GM18499 (cell line): ENCODE measurements around the gene MTNR1B.

Experiments
- ATAC-seq: cut with Tn5 transposase; IDR thresholded peaks from one replicate; pipeline ENCODE4 v1.9.1; 2021; ENCODE audit warnings: moderate number of reproducible peaks; ENCODE audit not compliant: insufficient read depth, unreplicated experiment

The MTNR1B gene

DNA sequence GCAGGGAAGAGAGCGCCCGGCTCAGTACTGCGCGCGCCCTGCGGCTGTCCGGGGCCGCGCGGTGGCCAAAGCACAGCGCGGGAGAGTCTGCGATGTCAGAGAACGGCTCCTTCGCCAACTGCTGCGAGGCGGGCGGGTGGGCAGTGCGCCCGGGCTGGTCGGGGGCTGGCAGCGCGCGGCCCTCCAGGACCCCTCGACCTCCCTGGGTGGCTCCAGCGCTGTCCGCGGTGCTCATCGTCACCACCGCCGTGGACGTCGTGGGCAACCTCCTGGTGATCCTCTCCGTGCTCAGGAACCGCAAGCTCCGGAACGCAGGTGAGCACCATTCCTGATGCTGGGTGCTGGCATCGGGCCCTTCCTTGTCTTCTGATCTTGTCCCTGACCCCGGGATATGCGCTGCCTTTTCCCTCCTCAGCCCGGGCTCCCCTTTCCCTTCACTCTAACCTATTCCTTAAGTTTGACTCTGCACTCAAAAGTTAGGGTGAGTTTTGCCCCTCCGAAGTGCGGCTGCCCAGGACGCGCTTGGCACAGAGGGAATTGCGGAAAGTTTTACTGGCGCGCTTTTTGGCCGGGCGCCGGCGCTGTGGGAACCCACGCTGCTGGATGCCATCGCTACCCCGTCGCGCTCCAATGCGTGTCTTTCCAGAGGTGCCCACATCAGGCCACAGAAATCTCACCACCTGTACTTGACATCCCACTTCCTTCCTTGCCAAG lies at the start of gene MTNR1B:
MTNR1B (plus strand) TSS at position 18 of the 714 bp plus-strand sequence; CDS start at position 93, 75 bp downstream.
- ATAC-seq = no peak

DNA sequence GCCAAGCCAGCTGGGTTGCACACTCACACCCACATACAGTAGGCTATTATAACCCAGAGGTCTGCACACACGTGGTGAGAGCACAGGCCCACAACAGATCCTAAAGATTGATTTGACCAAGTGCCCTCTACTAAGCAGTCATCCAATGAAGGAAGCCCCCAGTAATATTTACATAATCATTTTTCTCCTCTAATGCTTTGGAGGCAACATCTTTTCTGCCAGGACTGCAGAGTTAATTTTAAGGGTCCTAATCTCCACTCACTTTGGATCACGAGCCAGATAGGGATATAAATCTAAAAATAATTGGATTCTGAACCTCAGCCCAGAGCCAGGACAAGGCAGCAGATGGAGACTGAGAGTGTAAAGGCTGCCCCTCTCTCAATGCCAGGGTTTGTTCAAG lies 49.1 kb upstream of the MTNR1B start:
- no peak for ATAC-seq

DNA sequence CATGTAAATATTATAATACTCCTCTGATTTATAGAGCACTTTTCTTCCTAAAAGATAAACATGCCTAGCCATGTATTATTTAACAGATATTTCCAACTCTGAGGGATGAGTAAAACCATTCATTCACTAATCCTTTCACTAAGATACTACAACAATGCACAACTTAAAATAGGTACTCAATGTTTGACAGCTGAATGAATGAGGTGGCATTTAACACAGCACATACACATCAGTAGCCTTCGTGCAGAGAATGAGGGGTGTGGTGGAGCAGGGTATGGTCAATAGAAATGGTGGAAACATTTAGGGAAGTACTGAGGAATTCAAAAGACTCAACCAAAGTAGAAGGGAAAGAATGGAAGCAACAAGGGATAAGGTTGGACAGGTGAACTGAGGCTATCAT lies 46.7 kb upstream of the MTNR1B start:
- no peak for ATAC-seq

DNA sequence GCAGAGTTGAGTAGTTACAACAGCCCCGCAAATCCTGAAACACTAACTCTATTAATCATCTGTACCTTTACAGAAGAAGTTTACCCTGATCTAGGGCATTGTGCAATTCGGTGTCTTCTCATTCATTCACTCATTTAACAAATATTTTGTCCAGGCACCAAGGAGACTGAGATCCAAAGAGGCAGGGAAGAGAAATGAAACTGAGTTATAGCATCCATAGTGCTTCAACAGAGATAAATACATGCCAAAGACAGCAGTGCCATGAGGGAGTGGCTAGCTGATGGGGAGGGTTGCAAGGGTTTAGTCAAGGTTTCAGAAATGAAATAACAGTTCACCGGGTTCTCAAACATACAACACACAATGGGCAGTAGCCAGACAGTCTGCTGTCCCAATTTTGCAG lies 40.2 kb upstream of the MTNR1B start:
- no peak for ATAC-seq

DNA sequence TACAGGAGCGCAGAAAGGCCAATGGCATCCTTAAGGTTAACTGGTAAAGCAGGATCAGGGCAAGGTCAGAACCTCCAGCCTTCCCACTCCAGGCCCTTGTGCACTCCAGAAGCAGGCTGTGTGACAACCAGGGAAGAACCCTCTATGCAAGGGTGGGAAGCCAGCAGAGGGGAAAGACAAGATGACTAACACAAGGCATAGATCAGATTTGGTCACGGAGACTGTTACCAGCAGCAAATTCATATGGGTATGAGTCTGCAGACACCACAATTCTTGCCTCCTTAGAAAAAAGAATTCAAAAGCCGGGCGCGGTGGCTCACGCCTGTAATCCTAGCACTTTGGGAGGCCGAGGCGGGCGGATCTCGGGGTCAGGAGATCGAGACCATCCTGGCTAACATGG lies 39.8 kb upstream of the MTNR1B start:
- ATAC-seq = no peak

- ATAC-seq = no peak
Observed at GRCh38 chr11:92931746-92932422, 37.6 kb upstream of the MTNR1B start.

GRCh38 chr11:92939305-92939704 lies 30.1 kb upstream of the MTNR1B start:
- no peak for ATAC-seq

GRCh38 chr11:92941676-92942571 lies 27.5 kb upstream of the MTNR1B start:
- ATAC-seq = no peak

- ATAC-seq = no peak
Observed at GRCh38 chr11:92946707-92947106, 22.7 kb upstream of the MTNR1B start.

GRCh38 chr11:92948116-92948515 lies 21.3 kb upstream of the MTNR1B start:
- ATAC-seq = no peak

- ATAC-seq = no peak
Observed at GRCh38 chr11:92954003-92954402, 15.4 kb upstream of the MTNR1B start.

GRCh38 chr11:92955860-92956259 lies 13.6 kb upstream of the MTNR1B start:
- no peak for ATAC-seq

- ATAC-seq = no peak
Observed at GRCh38 chr11:92960886-92961285, 8.6 kb upstream of the MTNR1B start.

GRCh38 chr11:92962446-92962845 lies 7.0 kb upstream of the MTNR1B start:
- ATAC-seq = no peak

DNA sequence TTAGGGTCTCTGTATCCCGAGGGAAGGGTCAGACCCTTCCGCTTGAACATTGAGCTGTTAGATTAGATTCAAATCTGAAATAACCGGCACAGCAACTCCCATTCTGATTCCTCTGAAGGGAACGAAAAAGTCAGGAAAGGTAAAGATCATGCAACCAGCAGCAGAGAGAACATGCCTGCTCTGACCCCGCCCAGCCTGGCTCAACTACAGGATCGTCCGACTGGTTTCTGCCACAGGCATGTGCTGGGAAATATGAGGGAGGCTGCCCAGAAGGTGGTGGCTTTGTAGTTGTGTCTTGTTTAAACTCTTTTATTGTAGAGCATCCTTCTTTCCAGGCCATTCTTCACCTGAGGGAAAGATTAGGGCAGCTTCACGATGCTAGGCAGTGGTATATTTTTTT lies 5.0 kb upstream of the MTNR1B start:
- ATAC-seq = no peak

- ATAC-seq = no peak
Observed at GRCh38 chr11:92965196-92965595, 4.3 kb upstream of the MTNR1B start.

- no peak for ATAC-seq
Observed at GRCh38 chr11:92967178-92967577, 2.3 kb upstream of the MTNR1B start.

- no peak for ATAC-seq
Observed at GRCh38 chr11:92967867-92968266, 1.6 kb upstream of the MTNR1B start.

DNA sequence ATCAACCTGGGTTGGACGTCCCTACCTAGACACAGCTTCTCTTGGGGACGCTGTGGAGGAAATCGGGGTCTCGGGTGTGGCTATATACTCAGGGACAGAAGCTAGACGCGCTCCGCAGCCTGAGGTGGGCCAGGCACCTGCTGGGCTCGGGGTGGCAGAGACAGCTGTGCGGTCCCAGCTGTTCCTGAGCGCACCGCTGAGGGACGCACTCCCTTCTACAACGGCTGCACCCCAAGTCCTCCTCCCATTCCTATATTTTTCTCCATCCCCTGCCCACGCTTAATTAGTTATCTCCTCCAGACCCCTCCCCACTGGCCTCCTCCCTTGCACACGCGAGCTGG lies 188 bp upstream of the MTNR1B start:
- no peak for ATAC-seq

DNA sequence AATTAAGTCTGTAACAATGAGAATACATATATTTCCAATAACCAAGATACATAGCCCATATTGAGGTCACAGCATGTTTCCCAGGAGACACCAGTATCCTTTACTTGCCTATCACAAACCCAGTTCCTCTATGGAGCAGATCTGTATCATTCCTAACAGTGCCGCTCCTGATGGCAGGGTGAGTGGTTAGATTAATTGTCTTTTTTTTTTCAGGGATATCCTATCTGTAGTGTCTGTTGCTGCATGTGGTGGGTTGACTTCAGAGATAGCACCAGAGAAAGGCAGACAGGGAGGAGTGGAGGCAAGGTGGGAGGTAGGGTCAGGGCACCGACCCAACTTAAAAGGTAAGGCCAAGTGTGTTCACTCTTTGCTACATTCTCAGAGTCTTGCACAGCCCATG lies 2.8 kb downstream of the MTNR1B start:
- ATAC-seq = no peak

DNA sequence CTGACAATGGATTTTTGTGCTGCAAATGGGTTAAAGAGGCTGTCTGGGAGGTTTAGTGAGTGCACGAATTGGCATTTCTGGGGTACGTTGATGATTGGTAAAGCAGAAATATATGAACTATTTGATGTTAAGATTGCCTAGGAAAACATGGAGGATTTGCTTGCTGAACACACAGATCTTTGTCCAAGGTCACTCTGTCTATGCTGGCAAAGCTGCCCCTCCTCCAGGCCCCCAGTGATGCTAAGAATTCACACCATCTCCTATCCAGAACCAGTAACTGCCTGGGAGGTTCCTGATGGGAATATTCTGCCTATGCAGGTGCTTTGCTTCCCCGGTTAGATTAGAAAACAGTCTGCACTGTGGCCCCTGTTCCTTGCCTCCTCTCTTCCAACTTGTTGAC lies 5.8 kb downstream of the MTNR1B start:
- no peak for ATAC-seq
